Panc1 (cell line): ENCODE measurements around the gene MAP1B. TPM values are rescaled to one million over a fixed set of nuclear protein-coding genes. Genes with fewer than 3 reads are reported as not detected.
A peak's percentile ranks its signal among the peaks of the same experiment; 100 is the strongest.

Experiments
- ATAC-seq: fragments of 200-7000 bp; cut with Tn5 transposase; 2 replicates; pipeline ENCODE4 v1.9.1; 2020; ENCODE audit warnings: mild to moderate bottlenecking, moderate library complexity
- BruUV-seq: library from RNA; stranded (reverse); fragments of 400-500 nt; replicated peaks from 2 replicates; lab custom pipeline; 2021; lab: Mats Ljungman, UMichigan
- CTCF ChIA-PET: fragments of 300-600 bp; sonication (Branson Sonifier 250); formaldehyde crosslinking; loops from one replicate; lab custom pipeline; 2022; ENCODE audit warnings: antibody characterized with exemption; lab: Charles Lee
- POLR2A ChIA-PET: fragments of 300-600 bp; sonication (Branson Sonifier 250); formaldehyde crosslinking; loops from one replicate; lab custom pipeline; 2022; ENCODE audit warnings: antibody characterized with exemption; lab: Charles Lee
- DNase-seq: peaks from one replicate; pipeline ENCODE4 v3.0.0-alpha.2; 2010; ENCODE audit warnings: low read depth, low spot score
- H3K27ac ChIP-seq: 2 replicates; pipeline ENCODE4 v1.5.1; 2011; ENCODE audit warnings: mild to moderate bottlenecking, low read length, inconsistent platforms
- H3K27me3 ChIP-seq: fragments of 200-500 bp; sonication (Bioruptor generic); 2 replicates; pipeline ENCODE4 v1.6.0; 2014; ENCODE audit warnings: low read length, inconsistent platforms; ENCODE audit not compliant: control insufficient read depth, insufficient read depth
- H3K36me3 ChIP-seq: fragments of 200-500 bp; sonication (Bioruptor generic); 2 replicates; pipeline ENCODE4 v1.5.1; 2014; ENCODE audit warnings: inconsistent platforms, mild to moderate bottlenecking, low read length, moderate library complexity; ENCODE audit not compliant: control insufficient read depth, insufficient read depth
- H3K4me1 ChIP-seq: 2 replicates; pipeline ENCODE4 v1.5.1; 2011; ENCODE audit warnings: inconsistent platforms, mild to moderate bottlenecking, low read length, moderate library complexity; ENCODE audit not compliant: control insufficient read depth, insufficient read depth
- H3K4me3 ChIP-seq, 2 experiments: 2 replicates each; pipeline ENCODE4 v1.5.1; 2011 to 2012; ENCODE audit warnings: low read depth in 2 of 2, low read length in 2 of 2, mild to moderate bottlenecking in 2 of 2, inconsistent platforms in 1 of 2, moderate library complexity in 1 of 2
- H3K9me3 ChIP-seq: fragments of 200-500 bp; sonication (Bioruptor generic); 2 replicates; pipeline ENCODE4 v1.5.1; 2014; ENCODE audit warnings: low read depth, mild to moderate bottlenecking, inconsistent platforms, low read length, moderate library complexity; ENCODE audit not compliant: control insufficient read depth, insufficient read depth
- POLR2AphosphoS5 ChIP-seq: IDR thresholded peaks from 2 replicates; pipeline ENCODE4 v1.6.1; 2012; ENCODE audit warnings: mild to moderate bottlenecking, low read depth, low read length, moderate library complexity
- SIN3A ChIP-seq: IDR thresholded peaks from 2 replicates; pipeline ENCODE4 v1.6.1; 2012; ENCODE audit warnings: low read depth, mild to moderate bottlenecking, low read length, moderate library complexity, borderline replicate concordance; ENCODE audit not compliant: insufficient read depth
- TCF7L2 ChIP-seq: IDR thresholded peaks from 2 replicates; pipeline ENCODE4 v1.6.1; 2011; ENCODE audit warnings: mild to moderate bottlenecking, low read depth, low read length, inconsistent platforms
- in situ Hi-C: cut with HindIII; loops from 2 replicates; pipeline ENCODE4 v1.10.0; 2016; ENCODE audit warnings: low sequenced_read_pairs, low pct_unique_long_range_greater_than_20kb
- intact Hi-C: fragments of 100-400 bp; cut with micrococcal nuclease; formaldehyde crosslinking; loops from one replicate; pipeline ENCODE4 v1.10.0; 2022; ENCODE audit not compliant: unreplicated experiment
- total RNA-seq: library from RNA; stranded (reverse); gene quantifications from one replicate; pipeline ENCODE4 v1.2.1, GENCODE V29; 2021; ENCODE audit not compliant: unreplicated experiment
- TF ChIP-seq, protein P1 (sequence below), 2 experiments: IDR thresholded peaks; 2 replicates each; pipeline ENCODE4 v1.6.1; 2011 to 2012; ENCODE audit warnings: low read depth in 2 of 2, control low read depth in 1 of 2, low read length in 1 of 2, mild to moderate bottlenecking in 1 of 2, moderate library complexity in 1 of 2; ENCODE audit not compliant: insufficient read depth in 1 of 2
- TF ChIP-seq, protein P2 (sequence below): fragments of 450-650 bp; IDR thresholded peaks from 2 replicates; pipeline ENCODE4 v1.5.1; 2017; ENCODE audit warnings: mild to moderate bottlenecking

MAP1B gene
- total RNA-seq, 1 experiment from 2014 or later, result 82.3 TPM

DNA sequence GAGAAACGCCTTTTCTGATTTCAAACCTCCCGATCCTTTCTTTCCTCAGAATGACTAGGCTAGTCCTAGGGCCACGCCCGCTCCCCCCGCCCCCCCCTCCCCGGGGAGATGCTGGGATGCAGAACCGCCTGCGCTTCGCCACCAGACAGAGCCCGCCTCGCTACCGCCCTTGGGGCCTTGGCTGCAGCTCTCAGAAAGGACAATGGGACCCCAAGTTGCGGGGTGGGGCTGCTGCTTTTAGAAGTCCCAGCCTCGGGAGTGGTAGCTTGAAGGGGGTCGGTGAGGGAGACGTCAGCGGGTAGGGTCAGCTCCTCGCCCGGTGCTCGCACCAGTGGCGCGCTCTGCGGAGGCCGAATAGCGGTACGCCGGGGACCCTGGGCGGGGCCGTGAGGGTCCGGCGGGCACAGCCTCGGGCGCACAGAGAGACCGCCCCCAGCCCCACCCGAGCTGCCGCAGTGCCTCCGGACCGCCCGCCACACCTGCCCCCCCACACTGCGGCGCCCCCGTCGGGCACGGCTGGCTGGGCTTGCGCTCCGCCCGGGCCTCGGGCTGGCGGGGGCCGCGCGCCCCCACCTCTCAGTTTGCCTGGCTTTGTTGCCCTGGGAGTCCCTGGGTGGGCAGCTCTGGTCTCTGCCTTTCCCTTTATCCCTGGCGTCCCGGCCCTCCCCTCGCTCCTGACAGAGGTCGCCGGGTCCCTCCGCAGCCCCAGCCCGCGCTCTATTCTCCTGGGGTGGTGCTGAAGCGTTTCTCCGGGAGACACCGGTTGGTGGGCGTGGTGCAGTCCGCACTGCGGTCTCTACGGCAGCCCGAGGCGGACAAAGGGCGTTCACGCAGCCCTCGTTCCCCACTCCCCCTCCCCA, 1.2 kb downstream of the MAP1B start:
- DNase-seq (no peak), ATAC-seq (peak; percentile 80)
- no TSS peak for BruUV-seq
- in situ Hi-C loops, result no loop called here
- Histone ChIP-seq H3K27ac (peak overlapping the region; percentile 86), H3K4me1 (peaks cover 19% of the 10 kb centered on the region), H3K27me3 (no peaks in the 10 kb centered on the region; the same call in 1 of the 2 replicates), H3K36me3 (no peaks in the 10 kb centered on the region), H3K4me3 (peak overlapping the region; percentile 80 to 93), H3K9me3 (0 out of 2 replicates have a peak, but pooled peaks cover 1% of the 10 kb centered on the region)
- ChIA-PET POLR2A (interaction anchor here (0.6 to 0.7 kb wide), 3 partner anchors 13 to 200 kb away, joined by 3 to 9 read pairs (median 4); no protein-coding TSS in a partner anchor), CTCF (interaction anchor here (0.6 to 0.7 kb wide), 4 partner anchors 127 to 325 kb away, joined by 3 to 7 read pairs (median 5); no protein-coding TSS in a partner anchor)
- intact Hi-C loops, result loop anchor here (10.0 kb wide), 1 partner anchor 324 kb away; no protein-coding TSS in a partner anchor
- TF ChIP-seq, protein P1, sequence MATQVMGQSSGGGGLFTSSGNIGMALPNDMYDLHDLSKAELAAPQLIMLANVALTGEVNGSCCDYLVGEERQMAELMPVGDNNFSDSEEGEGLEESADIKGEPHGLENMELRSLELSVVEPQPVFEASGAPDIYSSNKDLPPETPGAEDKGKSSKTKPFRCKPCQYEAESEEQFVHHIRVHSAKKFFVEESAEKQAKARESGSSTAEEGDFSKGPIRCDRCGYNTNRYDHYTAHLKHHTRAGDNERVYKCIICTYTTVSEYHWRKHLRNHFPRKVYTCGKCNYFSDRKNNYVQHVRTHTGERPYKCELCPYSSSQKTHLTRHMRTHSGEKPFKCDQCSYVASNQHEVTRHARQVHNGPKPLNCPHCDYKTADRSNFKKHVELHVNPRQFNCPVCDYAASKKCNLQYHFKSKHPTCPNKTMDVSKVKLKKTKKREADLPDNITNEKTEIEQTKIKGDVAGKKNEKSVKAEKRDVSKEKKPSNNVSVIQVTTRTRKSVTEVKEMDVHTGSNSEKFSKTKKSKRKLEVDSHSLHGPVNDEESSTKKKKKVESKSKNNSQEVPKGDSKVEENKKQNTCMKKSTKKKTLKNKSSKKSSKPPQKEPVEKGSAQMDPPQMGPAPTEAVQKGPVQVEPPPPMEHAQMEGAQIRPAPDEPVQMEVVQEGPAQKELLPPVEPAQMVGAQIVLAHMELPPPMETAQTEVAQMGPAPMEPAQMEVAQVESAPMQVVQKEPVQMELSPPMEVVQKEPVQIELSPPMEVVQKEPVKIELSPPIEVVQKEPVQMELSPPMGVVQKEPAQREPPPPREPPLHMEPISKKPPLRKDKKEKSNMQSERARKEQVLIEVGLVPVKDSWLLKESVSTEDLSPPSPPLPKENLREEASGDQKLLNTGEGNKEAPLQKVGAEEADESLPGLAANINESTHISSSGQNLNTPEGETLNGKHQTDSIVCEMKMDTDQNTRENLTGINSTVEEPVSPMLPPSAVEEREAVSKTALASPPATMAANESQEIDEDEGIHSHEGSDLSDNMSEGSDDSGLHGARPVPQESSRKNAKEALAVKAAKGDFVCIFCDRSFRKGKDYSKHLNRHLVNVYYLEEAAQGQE (IDR thresholded peaks at IDR 0.05; ENCODE audit: insufficient read depth in 1 of 2, low read depth in 2 of 2, low read length in 1 of 2), result peak in 1 of 2 experiments; percentile 38; a peak in 1 of 4 replicates
- TF ChIP-seq SIN3A, result no peak

DNA sequence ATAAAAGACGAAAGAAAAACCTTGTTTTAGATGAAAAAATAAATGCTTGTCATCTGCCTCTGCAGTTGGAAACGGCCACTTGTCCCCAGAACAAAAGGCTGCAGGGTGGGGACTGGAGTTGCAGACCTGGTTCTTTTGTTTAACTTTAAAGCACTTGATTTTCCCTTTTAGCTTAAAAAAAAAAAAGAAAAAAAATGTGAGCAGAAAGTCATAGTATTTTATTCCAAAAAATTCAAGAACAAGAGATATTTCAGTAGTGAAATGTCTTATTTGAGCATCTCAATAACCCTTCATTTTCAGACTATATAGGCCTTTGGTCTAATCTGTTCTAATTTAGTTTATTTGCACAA, 1.8 kb downstream of the MAP1B start:
- intact Hi-C loops, result loop anchor here (10.0 kb wide), 1 partner anchor 324 kb away; no protein-coding TSS in a partner anchor
- Histone ChIP-seq H3K9me3 (no peaks in the 10 kb centered on the region), H3K27ac (peak overlapping the region; percentile 86), H3K4me1 (peaks cover 19% of the 10 kb centered on the region), H3K36me3 (no peaks in the 10 kb centered on the region), H3K27me3 (no peaks in the 10 kb centered on the region; the same call in 1 of the 2 replicates), H3K4me3 (peak overlapping the region; percentile 80 to 93)
- TF ChIP-seq POLR2AphosphoS5 (no peak), SIN3A (no peak), TCF7L2 (no peak)
- TF ChIP-seq, protein P2, sequence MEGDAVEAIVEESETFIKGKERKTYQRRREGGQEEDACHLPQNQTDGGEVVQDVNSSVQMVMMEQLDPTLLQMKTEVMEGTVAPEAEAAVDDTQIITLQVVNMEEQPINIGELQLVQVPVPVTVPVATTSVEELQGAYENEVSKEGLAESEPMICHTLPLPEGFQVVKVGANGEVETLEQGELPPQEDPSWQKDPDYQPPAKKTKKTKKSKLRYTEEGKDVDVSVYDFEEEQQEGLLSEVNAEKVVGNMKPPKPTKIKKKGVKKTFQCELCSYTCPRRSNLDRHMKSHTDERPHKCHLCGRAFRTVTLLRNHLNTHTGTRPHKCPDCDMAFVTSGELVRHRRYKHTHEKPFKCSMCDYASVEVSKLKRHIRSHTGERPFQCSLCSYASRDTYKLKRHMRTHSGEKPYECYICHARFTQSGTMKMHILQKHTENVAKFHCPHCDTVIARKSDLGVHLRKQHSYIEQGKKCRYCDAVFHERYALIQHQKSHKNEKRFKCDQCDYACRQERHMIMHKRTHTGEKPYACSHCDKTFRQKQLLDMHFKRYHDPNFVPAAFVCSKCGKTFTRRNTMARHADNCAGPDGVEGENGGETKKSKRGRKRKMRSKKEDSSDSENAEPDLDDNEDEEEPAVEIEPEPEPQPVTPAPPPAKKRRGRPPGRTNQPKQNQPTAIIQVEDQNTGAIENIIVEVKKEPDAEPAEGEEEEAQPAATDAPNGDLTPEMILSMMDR, result no peak
- TF ChIP-seq, protein P1 (IDR thresholded peaks at IDR 0.05; ENCODE audit: insufficient read depth in 1 of 2, low read depth in 2 of 2, low read length in 1 of 2), result no peak; a peak in 1 of 4 replicates
- CTCF ChIA-PET, result interaction anchor here (0.6 kb wide), 2 partner anchors 160 to 325 kb away, joined by 3 to 4 read pairs; no protein-coding TSS in a partner anchor
- in situ Hi-C loops, result no loop called here
- no peak for ATAC-seq
- BruUV-seq, result no TSS peak
- POLR2A ChIA-PET, result interaction anchor here (0.6 kb wide), 2 partner anchors 15 to 200 kb away, joined by 4 to 9 read pairs; no protein-coding TSS in a partner anchor
- DNase-seq, result no peak
